HepG2 (cell line): ENCODE measurements around the gene HSPB7. TPM values are rescaled to one million over a fixed set of nuclear protein-coding genes. Genes with fewer than 3 reads are reported as not detected.

Experiments
- CEBPB ChIP-seq: IDR thresholded peaks from 2 replicates; pipeline ENCODE4 v1.6.1; 2011; ENCODE audit warnings: low read depth, low read length, improper control_type of control experiment, borderline replicate concordance
- CSRNP2 ChIP-seq: sonication (generic); formaldehyde crosslinking; conservative IDR thresholded peaks from 2 replicates; pipeline ENCODE4 v1.8.0; 2022; ENCODE audit warnings: low read depth, missing genetic modification reagents
- DZIP1 ChIP-seq: sonication (generic); formaldehyde crosslinking; IDR thresholded peaks from 2 replicates; pipeline ENCODE4 v1.5.0; 2020; ENCODE audit warnings: mild to moderate bottlenecking, missing genetic modification reagents
- HMGXB3 ChIP-seq: sonication (generic); formaldehyde crosslinking; IDR thresholded peaks from 2 replicates; pipeline ENCODE4 v1.4.0; 2020; ENCODE audit warnings: missing genetic modification reagents, borderline replicate concordance
- IRF2 ChIP-seq: IDR thresholded peaks from 2 replicates; pipeline ENCODE4 v1.6.1; 2018; ENCODE audit warnings: missing genetic modification reagents, missing compliant biosample characterization
- NONO ChIP-seq, 2 experiments: fragments of 450-650 bp in 1 of 2; sonication (generic) in 1 of 2; formaldehyde crosslinking in 1 of 2; IDR thresholded peaks in 1 of 2; conservative IDR thresholded peaks in 1 of 2; 2 replicates each; pipeline versions ENCODE4 v1.6.1 to v1.8.0; 2017 to 2022; ENCODE audit warnings: mild to moderate bottlenecking in 1 of 2, missing genetic modification reagents in 1 of 2, moderate library complexity in 1 of 2
- TAF1 ChIP-seq: sonication (generic); formaldehyde crosslinking; IDR thresholded peaks from 2 replicates; pipeline ENCODE4 v1.4.0; 2020; ENCODE audit warnings: missing genetic modification reagents
- ZBED4 ChIP-seq: sonication (generic); formaldehyde crosslinking; IDR thresholded peaks from 2 replicates; pipeline ENCODE4 v1.4.0; 2020; ENCODE audit warnings: missing genetic modification reagents, borderline replicate concordance
- ZBTB25 ChIP-seq: IDR thresholded peaks from 2 replicates; pipeline ENCODE4 v1.6.1; 2018; ENCODE audit warnings: missing genetic modification reagents
- polyA plus RNA-seq, 8 experiments: library from polyadenylated mRNA; depleted of rRNA in 3 of 8; stranded (reverse) in 7 of 8; unstranded in 1 of 8; fragments of >200 nt; fragmentation: Illumina TruSeq in 4 of 8; extraction: Trizol in 4 of 8; gene quantifications; 2 replicates each; pipeline versions ENCODE4 v1.2.1 to v1.2.3, GENCODE V29; 2011 to 2016; ENCODE audit warnings: low read depth in 4 of 8, missing spikeins in 1 of 8, mixed read lengths in 1 of 8; ENCODE audit not compliant: insufficient read depth in 1 of 8
- total RNA-seq, 5 experiments: library from RNA; depleted of rRNA; stranded (reverse); fragments of >200 nt; fragmentation: Illumina TruSeq; extraction: Trizol; gene quantifications; 2 replicates each; pipeline ENCODE4 v1.2.3, GENCODE V29; 2016; ENCODE audit warnings: low read depth in 1 of 5

The HSPB7 gene
- total and polyA plus RNA-seq, 2 of the 13 experiments (the other 11 are each of a cell fraction or from before 2014, with no cell fraction given) = 0.20 TPM; not detected in 1

GRCh38 chr1:15975805-15976680 is 41.8 kb downstream of the HSPB7 start, which contains the start of gene ZBTB17 (continued):
- peak; percentile 30; the same call in 1 of the 2 replicates for TF ChIP-seq ZBED4
- peak; percentile 79 for TF ChIP-seq TAF1 (CRISPR knock-in tag)
- TF ChIP-seq ZBTB25 (CRISPR knock-in tag) = peak; percentile 74; the same call in 1 of the 2 replicates
- 0 out of 2 replicates have a peak, but pooled peaks have one; percentile 53 for TF ChIP-seq CSRNP2 (CRISPR knock-in tag)
- TF ChIP-seq CEBPB = no peak
- 0 out of 2 replicates have a peak, but pooled peaks have one; percentile 24 for TF ChIP-seq HMGXB3
- TF ChIP-seq IRF2 (CRISPR knock-in tag) = peak; percentile 63; the same call in 1 of the 2 replicates
- TF ChIP-seq NONO (IDR thresholded peaks at IDR 0.05) = no peak
- peak; percentile 56; the same call in 1 of the 2 replicates for TF ChIP-seq NONO (CRISPR knock-in tag; conservative IDR thresholded peaks at IDR 0.05)
- TF ChIP-seq DZIP1 (CRISPR knock-in tag) = 0 out of 2 replicates have a peak, but pooled peaks have one; percentile 2
